GM18505 (cell line): ENCODE measurements around the gene MYH7.

Experiments
- ATAC-seq: cut with Tn5 transposase; IDR thresholded peaks from one replicate; pipeline ENCODE4 v1.9.1; 2021; ENCODE audit not compliant: unreplicated experiment
- POLR2A ChIP-seq: IDR thresholded peaks from 4 replicates; pipeline ENCODE4 v1.6.1; 2011; ENCODE audit warnings: borderline replicate concordance; ENCODE audit not compliant: insufficient read depth, insufficient read length; ENCODE audit errors: extremely low read depth

MYH7 gene

GRCh38 chr14:23435543-23436326 lies at the start of gene MYH7:
Gene MYH7, minus strand, starts transcription at chr14:23435660. Its CDS starts 1,928 bp downstream, at chr14:23433732.
- TF ChIP-seq POLR2A = no peak
- no peak for ATAC-seq

GRCh38 chr14:23483236-23483854 lies 47.9 kb upstream of the MYH7 start:
- ATAC-seq = no peak

GRCh38 chr14:23482823-23483148 lies 47.3 kb upstream of the MYH7 start:
- no peak for ATAC-seq
- TF ChIP-seq POLR2A = no peak

More at GRCh38 chr14:23483236-23483854, 47.9 kb upstream of the MYH7 start:
- TF ChIP-seq POLR2A = no peak

GRCh38 chr14:23481979-23482822 lies 46.7 kb upstream of the MYH7 start:
- ATAC-seq = no peak
- no peak for TF ChIP-seq POLR2A

GRCh38 chr14:23481362-23481970 lies 46.0 kb upstream of the MYH7 start:
- ATAC-seq = no peak
- TF ChIP-seq POLR2A = no peak

- TF ChIP-seq POLR2A = no peak
- ATAC-seq = no peak
Measured at GRCh38 chr14:23478109-23478759, 42.8 kb upstream of the MYH7 start.

GRCh38 chr14:23470947-23471346 lies 35.5 kb upstream of the MYH7 start:
- ATAC-seq = no peak
- TF ChIP-seq POLR2A = no peak

- TF ChIP-seq POLR2A = no peak
- no peak for ATAC-seq
Measured at GRCh38 chr14:23469906-23470403, 34.5 kb upstream of the MYH7 start.

GRCh38 chr14:23469127-23469905 lies 33.9 kb upstream of the MYH7 start, which contains the start of gene NGDN:
Gene NGDN, plus strand, starts transcription at chr14:23469703. Its CDS starts 13 bp downstream, at chr14:23469716.
- peak; percentile 93 for ATAC-seq
- peak; percentile 73 for TF ChIP-seq POLR2A

- TF ChIP-seq POLR2A = no peak
- ATAC-seq = no peak
Measured at GRCh38 chr14:23468704-23469126, 33.3 kb upstream of the MYH7 start.

GRCh38 chr14:23465261-23465660 lies 29.8 kb upstream of the MYH7 start:
- ATAC-seq = no peak
- TF ChIP-seq POLR2A = no peak

- TF ChIP-seq POLR2A = no peak
- ATAC-seq = no peak
Measured at GRCh38 chr14:23464700-23465099, 29.2 kb upstream of the MYH7 start.
